ENCODE data around the gene EIF1AD.

EIF1AD gene

DNA sequence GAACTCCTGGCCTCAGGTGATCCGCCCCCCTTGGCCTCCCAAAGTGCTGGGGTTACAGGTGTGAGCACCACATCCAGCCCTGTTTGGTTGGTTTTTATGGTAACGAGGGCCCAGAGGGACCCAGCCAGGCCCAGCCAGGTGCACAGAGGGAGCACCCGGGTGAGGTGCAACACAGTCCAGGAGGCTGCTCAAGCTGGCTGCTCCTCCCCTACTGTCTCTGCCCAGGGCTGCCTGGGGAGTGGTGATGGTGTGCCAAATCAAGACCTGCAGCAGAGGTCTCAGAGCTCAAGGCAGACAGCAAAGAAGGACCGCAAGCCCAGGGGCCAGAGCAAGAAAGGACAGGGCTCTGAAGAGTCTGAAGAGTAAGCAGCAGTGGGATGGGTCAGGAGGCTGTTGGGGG, 55.3 kb downstream of the EIF1AD start:
- Histone ChIP-seq H3K4me3 (ENCODE audit: low read length in 2 of 2) (no peak overlapping the region), H3K4me1 (ENCODE audit: control insufficient read depth in 2 of 2, insufficient read depth in 2 of 2, low read length in 2 of 2) (no peaks in the 10 kb centered on the region), H3K27me3 (ENCODE audit: control insufficient read depth in 2 of 2, insufficient read depth in 2 of 2, low read length in 2 of 2) (peaks cover 2 to 3% of the 10 kb centered on the region in 2 donors), H3K9ac (ENCODE audit: low read depth in 1 of 2, low read length in 2 of 2) (no peak overlapping the region), H3K36me3 (ENCODE audit: control insufficient read depth in 2 of 2, insufficient read depth in 2 of 2, low read length in 2 of 2) (no peaks in the 10 kb centered on the region), H3K27ac (ENCODE audit: low read depth in 2 of 2, low read length in 2 of 2) (no peak overlapping the region), H3K9me3 (ENCODE audit: control insufficient read depth in 2 of 2, low read length in 2 of 2) (no peaks in the 10 kb centered on the region)
